Measurements from ENCODE around the gene MEF2D.

Gene MEF2D

DNA sequence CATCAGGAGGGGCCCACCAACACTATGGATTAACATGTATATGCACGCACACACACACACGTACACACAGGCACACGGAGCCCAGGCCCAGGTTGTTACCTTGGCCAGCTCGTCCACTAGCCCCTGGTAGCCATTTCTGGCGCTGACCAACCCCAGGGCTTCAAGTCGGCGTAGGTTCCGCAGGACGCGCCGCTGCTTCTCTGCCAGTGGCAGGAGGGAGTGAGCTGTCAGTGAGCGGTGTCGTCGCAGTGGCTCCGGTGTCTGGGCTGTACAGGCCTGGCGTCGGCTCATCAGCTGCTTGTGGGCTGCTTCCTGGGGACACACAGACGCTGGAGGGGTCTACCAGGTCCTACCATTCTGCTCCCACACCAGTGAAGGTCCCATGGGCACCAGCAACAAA lies 29.4 kb upstream of the MEF2D start:
- H3K4me3 ChIP-seq (ENCODE audit: low read depth, low read length) = no peak overlapping the region
- H3K36me3 ChIP-seq (ENCODE audit: control insufficient read depth in 2 of 2, insufficient read depth in 1 of 2, low read length in 2 of 2) = peaks cover 22 to 91% of the 10 kb centered on the region in 2 experiments
- CTCF ChIA-PET = no interaction called here
- POLR2A ChIA-PET = interaction anchor here (0.7 kb wide), 1 partner anchor 435 kb away, joined by 3 read pairs; no protein-coding TSS in a partner anchor
- H3K27ac ChIP-seq (ENCODE audit: extremely low read depth, low read depth, low read length) = no peak overlapping the region
- H3K4me1 ChIP-seq (ENCODE audit: control insufficient read depth, insufficient read depth, low read length) = no peaks in the 10 kb centered on the region
- TF ChIP-seq ZFP69B (tag by site-specific recombination; IDR thresholded peaks at IDR 0.05) (no peak), ZEB2 (tag by site-specific recombination; IDR thresholded peaks at IDR 0.05) (no peak), SETDB1 (IDR thresholded peaks at IDR 0.05; ENCODE audit: insufficient read length, low read length) (no peak), ZNF221 (tag by site-specific recombination; IDR thresholded peaks at IDR 0.05; ENCODE audit: borderline replicate concordance) (no peak), ZNF501 (tag by site-specific recombination; IDR thresholded peaks at IDR 0.05) (no peak), ZNF610 (tag by site-specific recombination; IDR thresholded peaks at IDR 0.05; ENCODE audit: borderline replicate concordance) (no peak), ZNF549 (tag by site-specific recombination; IDR thresholded peaks at IDR 0.05) (no peak)
- TF ChIP-seq, protein P1, sequence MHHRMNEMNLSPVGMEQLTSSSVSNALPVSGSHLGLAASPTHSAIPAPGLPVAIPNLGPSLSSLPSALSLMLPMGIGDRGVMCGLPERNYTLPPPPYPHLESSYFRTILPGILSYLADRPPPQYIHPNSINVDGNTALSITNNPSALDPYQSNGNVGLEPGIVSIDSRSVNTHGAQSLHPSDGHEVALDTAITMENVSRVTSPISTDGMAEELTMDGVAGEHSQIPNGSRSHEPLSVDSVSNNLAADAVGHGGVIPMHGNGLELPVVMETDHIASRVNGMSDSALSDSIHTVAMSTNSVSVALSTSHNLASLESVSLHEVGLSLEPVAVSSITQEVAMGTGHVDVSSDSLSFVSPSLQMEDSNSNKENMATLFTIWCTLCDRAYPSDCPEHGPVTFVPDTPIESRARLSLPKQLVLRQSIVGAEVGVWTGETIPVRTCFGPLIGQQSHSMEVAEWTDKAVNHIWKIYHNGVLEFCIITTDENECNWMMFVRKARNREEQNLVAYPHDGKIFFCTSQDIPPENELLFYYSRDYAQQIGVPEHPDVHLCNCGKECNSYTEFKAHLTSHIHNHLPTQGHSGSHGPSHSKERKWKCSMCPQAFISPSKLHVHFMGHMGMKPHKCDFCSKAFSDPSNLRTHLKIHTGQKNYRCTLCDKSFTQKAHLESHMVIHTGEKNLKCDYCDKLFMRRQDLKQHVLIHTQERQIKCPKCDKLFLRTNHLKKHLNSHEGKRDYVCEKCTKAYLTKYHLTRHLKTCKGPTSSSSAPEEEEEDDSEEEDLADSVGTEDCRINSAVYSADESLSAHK (tag by site-specific recombination; IDR thresholded peaks at IDR 0.05) = no peak
- TF ChIP-seq, protein P2, sequence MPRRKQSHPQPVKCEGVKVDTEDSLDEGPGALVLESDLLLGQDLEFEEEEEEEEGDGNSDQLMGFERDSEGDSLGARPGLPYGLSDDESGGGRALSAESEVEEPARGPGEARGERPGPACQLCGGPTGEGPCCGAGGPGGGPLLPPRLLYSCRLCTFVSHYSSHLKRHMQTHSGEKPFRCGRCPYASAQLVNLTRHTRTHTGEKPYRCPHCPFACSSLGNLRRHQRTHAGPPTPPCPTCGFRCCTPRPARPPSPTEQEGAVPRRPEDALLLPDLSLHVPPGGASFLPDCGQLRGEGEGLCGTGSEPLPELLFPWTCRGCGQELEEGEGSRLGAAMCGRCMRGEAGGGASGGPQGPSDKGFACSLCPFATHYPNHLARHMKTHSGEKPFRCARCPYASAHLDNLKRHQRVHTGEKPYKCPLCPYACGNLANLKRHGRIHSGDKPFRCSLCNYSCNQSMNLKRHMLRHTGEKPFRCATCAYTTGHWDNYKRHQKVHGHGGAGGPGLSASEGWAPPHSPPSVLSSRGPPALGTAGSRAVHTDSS (tag by site-specific recombination; IDR thresholded peaks at IDR 0.05) = no peak
- H3K9me3 ChIP-seq (ENCODE audit: control insufficient read depth, insufficient read depth, low read depth, low read length) = no peaks in the 10 kb centered on the region

DNA sequence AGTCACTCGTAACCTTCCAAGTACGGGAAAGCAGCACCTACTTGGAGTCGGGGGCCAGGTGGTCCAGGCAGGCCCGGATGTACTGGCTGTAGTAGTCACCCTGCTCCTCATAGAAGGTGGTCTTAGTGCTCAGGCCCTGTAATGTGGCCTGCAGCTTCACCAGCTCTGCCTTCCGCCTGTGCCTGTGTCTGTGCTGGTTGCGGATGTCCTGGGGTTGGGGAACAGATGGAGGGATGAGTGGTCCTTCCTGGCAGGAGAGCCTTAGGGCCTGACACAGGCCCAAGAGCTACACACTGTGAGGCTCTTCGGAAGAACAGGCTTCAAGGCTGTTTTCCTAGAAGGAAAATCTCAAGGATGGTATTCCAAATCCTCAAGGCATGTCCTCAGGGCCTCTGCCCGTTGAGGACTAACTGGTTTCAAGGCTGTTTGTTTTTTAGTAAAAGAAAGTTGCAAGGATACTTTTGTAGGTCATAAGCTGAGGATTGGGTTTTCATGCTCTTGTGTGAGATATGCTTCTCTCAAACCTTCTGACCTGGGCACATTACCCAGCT lies 28.4 kb upstream of the MEF2D start:
- ChIA-PET CTCF (interaction anchor here (1.0 to 1.2 kb wide), 2 partner anchors 57 to 83 kb away, joined by 3 read pairs; no protein-coding TSS in a partner anchor), POLR2A (no interaction called here)
- Histone ChIP-seq H3K9me3 (ENCODE audit: control insufficient read depth, insufficient read depth, low read depth, low read length) (no peaks in the 10 kb centered on the region), H3K36me3 (ENCODE audit: control insufficient read depth in 2 of 2, insufficient read depth in 1 of 2, low read length in 2 of 2) (peaks cover 17 to 89% of the 10 kb centered on the region in 2 experiments), H3K4me3 (ENCODE audit: low read depth, low read length) (no peak overlapping the region), H3K27ac (ENCODE audit: extremely low read depth, low read depth, low read length) (no peak overlapping the region), H3K4me1 (ENCODE audit: control insufficient read depth, insufficient read depth, low read length) (no peaks in the 10 kb centered on the region)
- TF ChIP-seq ZNF350 (tag by site-specific recombination; IDR thresholded peaks at IDR 0.05) (no peak), ZNF670 (tag by site-specific recombination; IDR thresholded peaks at IDR 0.05; ENCODE audit: low read depth) (no peak), ZNF214 (tag by site-specific recombination; IDR thresholded peaks at IDR 0.05; ENCODE audit: borderline replicate concordance) (no peak), SP7 (tag by site-specific recombination; IDR thresholded peaks at IDR 0.05) (no peak), ZNF658 (tag by site-specific recombination; IDR thresholded peaks at IDR 0.05) (no peak), GLIS1 (tag by site-specific recombination; IDR thresholded peaks at IDR 0.05) (no peak), ZNF132 (tag by site-specific recombination; IDR thresholded peaks at IDR 0.05; ENCODE audit: borderline replicate concordance) (no peak)

DNA sequence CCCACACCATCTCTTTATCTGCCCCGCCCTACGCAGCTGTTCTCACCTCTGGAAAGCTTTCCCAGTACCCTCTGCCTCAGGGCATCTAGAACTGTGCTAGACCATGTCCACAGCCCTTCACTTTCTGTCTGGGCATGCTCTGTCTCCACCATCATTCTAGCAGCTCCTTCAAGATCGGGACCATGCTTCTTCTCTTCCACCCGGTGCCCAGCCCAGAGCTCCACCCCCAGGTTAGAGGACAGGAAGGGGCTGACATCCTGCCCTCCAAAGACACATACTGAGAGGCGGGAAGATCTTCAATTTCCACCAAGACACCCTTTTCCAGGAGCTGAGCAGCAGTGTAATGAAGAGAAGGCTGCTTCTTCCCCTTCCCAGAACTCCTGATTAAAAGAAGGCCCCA lies 27.7 kb upstream of the MEF2D start:
- Histone ChIP-seq H3K4me1 (ENCODE audit: control insufficient read depth, insufficient read depth, low read length) (no peaks in the 10 kb centered on the region), H3K9me3 (ENCODE audit: control insufficient read depth, insufficient read depth, low read depth, low read length) (no peaks in the 10 kb centered on the region), H3K4me3 (ENCODE audit: low read depth, low read length) (no peak overlapping the region), H3K36me3 (ENCODE audit: control insufficient read depth in 2 of 2, insufficient read depth in 1 of 2, low read length in 2 of 2) (peaks cover 16 to 82% of the 10 kb centered on the region in 2 experiments), H3K27ac (ENCODE audit: extremely low read depth, low read depth, low read length) (no peak overlapping the region)
- no peak for TF ChIP-seq ZNF510 (tag by site-specific recombination; IDR thresholded peaks at IDR 0.05; ENCODE audit: insufficient replicate concordance)
- no peak for TF ChIP-seq ZNF23 (tag by site-specific recombination; IDR thresholded peaks at IDR 0.05; ENCODE audit: borderline replicate concordance)
- TF ChIP-seq ZNF2 (tag by site-specific recombination; IDR thresholded peaks at IDR 0.05) = no peak
- no peak for TF ChIP-seq ZFP37 (tag by site-specific recombination; IDR thresholded peaks at IDR 0.05)
- TF ChIP-seq ZEB2 (tag by site-specific recombination; IDR thresholded peaks at IDR 0.05) = no peak
- no peak for TF ChIP-seq ZNF529 (tag by site-specific recombination; IDR thresholded peaks at IDR 0.05; ENCODE audit: insufficient replicate concordance)
- TF ChIP-seq, protein P3, sequence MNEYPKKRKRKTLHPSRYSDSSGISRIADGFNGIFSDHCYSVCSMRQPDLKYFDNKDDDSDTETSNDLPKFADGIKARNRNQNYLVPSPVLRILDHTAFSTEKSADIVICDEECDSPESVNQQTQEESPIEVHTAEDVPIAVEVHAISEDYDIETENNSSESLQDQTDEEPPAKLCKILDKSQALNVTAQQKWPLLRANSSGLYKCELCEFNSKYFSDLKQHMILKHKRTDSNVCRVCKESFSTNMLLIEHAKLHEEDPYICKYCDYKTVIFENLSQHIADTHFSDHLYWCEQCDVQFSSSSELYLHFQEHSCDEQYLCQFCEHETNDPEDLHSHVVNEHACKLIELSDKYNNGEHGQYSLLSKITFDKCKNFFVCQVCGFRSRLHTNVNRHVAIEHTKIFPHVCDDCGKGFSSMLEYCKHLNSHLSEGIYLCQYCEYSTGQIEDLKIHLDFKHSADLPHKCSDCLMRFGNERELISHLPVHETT (tag by site-specific recombination; IDR thresholded peaks at IDR 0.05) = no peak
- TF ChIP-seq ZXDB (tag by site-specific recombination; IDR thresholded peaks at IDR 0.05) = no peak
- TF ChIP-seq, protein P4, sequence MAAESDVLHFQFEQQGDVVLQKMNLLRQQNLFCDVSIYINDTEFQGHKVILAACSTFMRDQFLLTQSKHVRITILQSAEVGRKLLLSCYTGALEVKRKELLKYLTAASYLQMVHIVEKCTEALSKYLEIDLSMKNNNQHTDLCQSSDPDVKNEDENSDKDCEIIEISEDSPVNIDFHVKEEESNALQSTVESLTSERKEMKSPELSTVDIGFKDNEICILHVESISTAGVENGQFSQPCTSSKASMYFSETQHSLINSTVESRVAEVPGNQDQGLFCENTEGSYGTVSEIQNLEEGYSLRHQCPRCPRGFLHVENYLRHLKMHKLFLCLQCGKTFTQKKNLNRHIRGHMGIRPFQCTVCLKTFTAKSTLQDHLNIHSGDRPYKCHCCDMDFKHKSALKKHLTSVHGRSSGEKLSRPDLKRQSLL (tag by site-specific recombination; IDR thresholded peaks at IDR 0.05) = no peak
- no peak for TF ChIP-seq GLI4 (tag by site-specific recombination; IDR thresholded peaks at IDR 0.05)
- TF ChIP-seq GLIS2 (tag by site-specific recombination; IDR thresholded peaks at IDR 0.05) = no peak
- TF ChIP-seq GLIS1 (tag by site-specific recombination; IDR thresholded peaks at IDR 0.05) = no peak
- CTCF ChIA-PET = interaction anchor here (0.5 to 1.2 kb wide), 3 partner anchors 56 to 715 kb away, joined by 3 read pairs; no protein-coding TSS in a partner anchor
- POLR2A ChIA-PET = interaction anchor here (1.0 kb wide), 1 partner anchor 71 kb away, joined by 3 read pairs; no protein-coding TSS in a partner anchor
